H9 (cell line): Measurements from ENCODE around the gene ANKRD12. TPM values are rescaled to one million over a fixed set of nuclear protein-coding genes. Genes with fewer than 3 reads are reported as not detected.

Experiments used
- DNase-seq: peaks from one replicate; pipeline ENCODE4 v3.0.0-alpha.2; 2017
- H2AFZ ChIP-seq: one replicate; pipeline ENCODE4 v1.6.1; 2013; ENCODE audit warnings: mild to moderate bottlenecking, low read length, control low read depth, moderate library complexity
- H2AK5ac ChIP-seq: 2 replicates; pipeline ENCODE4 v1.6.1; 2013; ENCODE audit warnings: low read length, control low read depth, mixed read lengths; ENCODE audit not compliant: insufficient read length
- H2BK120ac ChIP-seq: one replicate; pipeline ENCODE4 v1.6.1; 2013; ENCODE audit warnings: low read depth, mild to moderate bottlenecking, low read length, control low read depth, inconsistent platforms; ENCODE audit not compliant: poor library complexity, severe bottlenecking
- H2BK12ac ChIP-seq: 2 replicates; pipeline ENCODE4 v1.6.1; 2013; ENCODE audit warnings: low read length, control low read depth, mixed read lengths, low read depth; ENCODE audit not compliant: insufficient read length
- H2BK15ac ChIP-seq: 2 replicates; pipeline ENCODE4 v1.6.1; 2013; ENCODE audit warnings: low read depth, low read length, control low read depth
- H2BK20ac ChIP-seq: one replicate; pipeline ENCODE4 v1.6.1; 2013; ENCODE audit warnings: low read depth, mild to moderate bottlenecking, low read length, control low read depth, inconsistent platforms; ENCODE audit not compliant: poor library complexity, severe bottlenecking
- H2BK5ac ChIP-seq: 2 replicates; pipeline ENCODE4 v1.6.1; 2013; ENCODE audit warnings: low read length, control low read depth, mixed read lengths; ENCODE audit not compliant: insufficient read length
- H3K14ac ChIP-seq: 2 replicates; pipeline ENCODE4 v1.6.1; 2013; ENCODE audit warnings: low read length, control low read depth; ENCODE audit not compliant: insufficient read depth
- H3K18ac ChIP-seq: 2 replicates; pipeline ENCODE4 v1.6.1; 2013; ENCODE audit warnings: low read depth, mild to moderate bottlenecking, mixed read lengths, low read length, control low read depth; ENCODE audit not compliant: insufficient read length
- H3K23ac ChIP-seq: 2 replicates; pipeline ENCODE4 v1.6.1; 2013; ENCODE audit warnings: low read length, control low read depth, mixed read lengths, low read depth; ENCODE audit not compliant: insufficient read length
- H3K23me2 ChIP-seq: 2 replicates; pipeline ENCODE4 v1.6.1; 2013; ENCODE audit warnings: low read depth, mild to moderate bottlenecking, mixed read lengths, low read length, control low read depth; ENCODE audit not compliant: insufficient read length, poor library complexity, severe bottlenecking
- H3K27ac ChIP-seq: 2 replicates; pipeline ENCODE4 v1.5.1; 2013; ENCODE audit warnings: low read length, control low read depth, mixed read lengths, low read depth; ENCODE audit not compliant: insufficient read length
- H3K27me3 ChIP-seq: 2 replicates; pipeline ENCODE4 v1.6.1; 2013; ENCODE audit warnings: low read length, control low read depth, inconsistent platforms; ENCODE audit not compliant: insufficient read depth
- H3K4ac ChIP-seq: 2 replicates; pipeline ENCODE4 v1.6.1; 2013; ENCODE audit warnings: low read depth, mild to moderate bottlenecking, control low read depth, inconsistent platforms, low read length, moderate library complexity
- H3K4me1 ChIP-seq: 2 replicates; pipeline ENCODE4 v1.6.1; 2013; ENCODE audit warnings: low read length, control low read depth, inconsistent platforms; ENCODE audit not compliant: insufficient read depth
- H3K4me2 ChIP-seq: 2 replicates; pipeline ENCODE4 v1.6.1; 2013; ENCODE audit warnings: low read length, control low read depth, mixed read lengths; ENCODE audit not compliant: insufficient read length, insufficient read depth
- H3K56ac ChIP-seq: 2 replicates; pipeline ENCODE4 v1.6.1; 2013; ENCODE audit warnings: low read depth, mild to moderate bottlenecking, mixed read lengths, low read length, control low read depth; ENCODE audit not compliant: insufficient read length
- H3K79me1 ChIP-seq: 2 replicates; pipeline ENCODE4 v1.6.1; 2013; ENCODE audit warnings: low read depth, mild to moderate bottlenecking, moderate library complexity, low read length, control low read depth, inconsistent platforms; ENCODE audit not compliant: insufficient read depth, poor library complexity, severe bottlenecking
- H3K79me2 ChIP-seq: 2 replicates; pipeline ENCODE4 v1.6.1; 2013; ENCODE audit warnings: low read length, control low read depth, inconsistent platforms; ENCODE audit not compliant: insufficient read depth
- H3K9ac ChIP-seq: 2 replicates; pipeline ENCODE4 v1.6.1; 2013; ENCODE audit warnings: low read length, control low read depth, mixed read lengths; ENCODE audit not compliant: insufficient read length; ENCODE audit errors: extremely low read depth
- H3K9me3 ChIP-seq: one replicate; pipeline ENCODE4 v1.6.1; 2013; ENCODE audit warnings: low read depth, low read length, inconsistent platforms; ENCODE audit not compliant: control insufficient read depth
- H3T11ph ChIP-seq: one replicate; pipeline ENCODE4 v1.6.1; 2013; ENCODE audit warnings: mild to moderate bottlenecking, low read length, control low read depth, inconsistent platforms
- H4K20me1 ChIP-seq: one replicate; pipeline ENCODE4 v1.6.1; 2013; ENCODE audit not compliant: control insufficient read depth, insufficient read length, insufficient read depth
- H4K5ac ChIP-seq: 2 replicates; pipeline ENCODE4 v1.6.1; 2013; ENCODE audit warnings: low read depth, mild to moderate bottlenecking, mixed read lengths, low read length, control low read depth; ENCODE audit not compliant: insufficient read length
- H4K8ac ChIP-seq: replicated peaks from 2 replicates; pipeline ENCODE4 v1.6.1; 2013; ENCODE audit warnings: low read length, control low read depth, mixed read lengths, low read depth; ENCODE audit not compliant: insufficient read length
- H4K91ac ChIP-seq: 2 replicates; pipeline ENCODE4 v1.6.1; 2013; ENCODE audit warnings: low read depth, mild to moderate bottlenecking, moderate library complexity, mixed read lengths, low read length, control low read depth; ENCODE audit not compliant: insufficient read length
- H3K27ac Mint-ChIP-seq, 3 experiments: 2 replicates in 2 of 3; 3 replicates in 1 of 3; pipeline ENCODE4 v1.8.0; 2020 to 2021; ENCODE audit warnings: mixed read lengths in 3 of 3, mild to moderate bottlenecking in 1 of 3, moderate library complexity in 1 of 3
- H3K27me3 Mint-ChIP-seq: 2 replicates; pipeline ENCODE4 v1.8.0; 2021; ENCODE audit warnings: low read depth, mild to moderate bottlenecking, moderate library complexity, mixed read lengths
- H3K36me3 Mint-ChIP-seq, 3 experiments: 2 replicates in 2 of 3; 3 replicates in 1 of 3; pipeline ENCODE4 v1.8.0; 2020 to 2021; ENCODE audit warnings: low read depth in 3 of 3, mixed read lengths in 3 of 3; ENCODE audit not compliant: insufficient read depth in 1 of 3
- H3K4me1 Mint-ChIP-seq, 2 experiments: 2 replicates each; pipeline ENCODE4 v1.8.0; 2020; ENCODE audit warnings: mixed read lengths in 2 of 2
- H3K4me3 Mint-ChIP-seq, 2 experiments: 2 replicates in 1 of 2; 3 replicates in 1 of 2; pipeline ENCODE4 v1.8.0; 2020 to 2021; ENCODE audit warnings: mild to moderate bottlenecking in 2 of 2, mixed read lengths in 2 of 2, moderate library complexity in 1 of 2
- H3K9me3 Mint-ChIP-seq, 2 experiments: 2 replicates in 1 of 2; 3 replicates in 1 of 2; pipeline ENCODE4 v1.8.0; 2020; ENCODE audit warnings: mild to moderate bottlenecking in 2 of 2, mixed read lengths in 2 of 2, moderate library complexity in 1 of 2
- WGBS: extraction: QIAGEN DNeasy Blood & Tissue Kit; methylation state at CpG from one replicate; pipeline ENCODE4 v1.1.7; 2013; ENCODE audit warnings: missing lambda C conversion rate, low lambda C conversion rate, mixed read lengths; ENCODE audit not compliant: insufficient read length; ENCODE audit errors: extremely low coverage; 5-methylcytosine and 5-hydroxymethylcytosine counted together
- total RNA-seq: library from RNA; stranded (reverse); gene quantifications from 2 replicates; pipeline ENCODE4 v1.2.1, GENCODE V29; 2021
- TF ChIP-seq, protein P1 (sequence below): fragments of 200-600 bp; sonication (generic); conservative IDR thresholded peaks from 3 replicates; pipeline ENCODE4 v1.8.0; 2021; ENCODE audit warnings: antibody characterized with exemption, mild to moderate bottlenecking

ANKRD12 gene
- total RNA-seq, 1 experiment from 2014 or later, result 38.9 TPM

DNA sequence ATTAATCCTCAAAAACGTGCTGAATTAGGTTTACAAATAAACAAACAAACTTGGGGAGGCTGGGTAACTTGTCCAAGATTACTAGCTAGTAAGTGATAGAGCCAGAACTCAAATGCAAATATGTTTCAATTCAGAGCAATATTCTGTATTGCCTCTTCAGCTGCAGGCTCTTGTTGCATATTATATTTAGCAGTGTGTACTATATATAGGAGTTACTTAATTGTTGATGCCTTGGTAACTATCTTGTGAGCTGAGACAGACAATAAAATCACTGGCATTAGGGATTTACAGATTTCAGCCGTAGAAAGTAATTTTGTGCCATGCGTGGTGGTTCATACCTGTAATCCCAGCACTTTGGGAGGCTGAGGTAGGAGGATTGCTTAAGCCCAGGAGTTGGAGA lies 10.2 kb upstream of the ANKRD12 start:
- Histone ChIP-seq H3K27me3 (no peaks in the 10 kb centered on the region), H3K4me2 (no peak overlapping the region), H4K20me1 (no peaks in the 10 kb centered on the region), H3K79me1 (no peaks in the 10 kb centered on the region), H2BK12ac (no peak overlapping the region), H3K9ac (no peak overlapping the region), H2AK5ac (no peak overlapping the region), H3K79me2 (no peaks in the 10 kb centered on the region), H4K8ac (no peak overlapping the region), H3K14ac (no peak overlapping the region), H3K4me1 (no peaks in the 10 kb centered on the region), H2BK15ac (no peak overlapping the region), H3K27ac (no peak overlapping the region), H3K56ac (no peak overlapping the region), H2BK20ac (no peak overlapping the region), H4K91ac (no peak overlapping the region), H3K9me3 (no peaks in the 10 kb centered on the region), H3K18ac (no peak overlapping the region), H4K5ac (no peak overlapping the region), H2AFZ (no peak overlapping the region), H2BK120ac (no peak overlapping the region), H3K4ac (no peak overlapping the region), H3K23ac (no peak overlapping the region), H3K23me2 (no peaks in the 10 kb centered on the region), H2BK5ac (no peak overlapping the region), H3T11ph (no peak overlapping the region)
- no CpG with 5 or more reads among the region's 3 CpGs for whole genome bisulfite sequencing
- TF ChIP-seq, protein P1, sequence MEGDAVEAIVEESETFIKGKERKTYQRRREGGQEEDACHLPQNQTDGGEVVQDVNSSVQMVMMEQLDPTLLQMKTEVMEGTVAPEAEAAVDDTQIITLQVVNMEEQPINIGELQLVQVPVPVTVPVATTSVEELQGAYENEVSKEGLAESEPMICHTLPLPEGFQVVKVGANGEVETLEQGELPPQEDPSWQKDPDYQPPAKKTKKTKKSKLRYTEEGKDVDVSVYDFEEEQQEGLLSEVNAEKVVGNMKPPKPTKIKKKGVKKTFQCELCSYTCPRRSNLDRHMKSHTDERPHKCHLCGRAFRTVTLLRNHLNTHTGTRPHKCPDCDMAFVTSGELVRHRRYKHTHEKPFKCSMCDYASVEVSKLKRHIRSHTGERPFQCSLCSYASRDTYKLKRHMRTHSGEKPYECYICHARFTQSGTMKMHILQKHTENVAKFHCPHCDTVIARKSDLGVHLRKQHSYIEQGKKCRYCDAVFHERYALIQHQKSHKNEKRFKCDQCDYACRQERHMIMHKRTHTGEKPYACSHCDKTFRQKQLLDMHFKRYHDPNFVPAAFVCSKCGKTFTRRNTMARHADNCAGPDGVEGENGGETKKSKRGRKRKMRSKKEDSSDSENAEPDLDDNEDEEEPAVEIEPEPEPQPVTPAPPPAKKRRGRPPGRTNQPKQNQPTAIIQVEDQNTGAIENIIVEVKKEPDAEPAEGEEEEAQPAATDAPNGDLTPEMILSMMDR, result no peak
- Mint-ChIP-seq H3K27ac (no peak overlapping the region), H3K9me3 (no peaks in the 10 kb centered on the region), H3K36me3 (peaks cover 37 to 86% (median 82%) of the 10 kb centered on the region in 3 experiments; a peak in 6 of 7 replicates), H3K4me3 (no peak overlapping the region), H3K4me1 (no peaks in the 10 kb centered on the region), H3K27me3 (no peaks in the 10 kb centered on the region)
- DNase-seq, result no peak
